Epithelial cell of proximal tubule (primary cell): Measurements from ENCODE around the gene NSDHL. TPM values are rescaled to one million over a fixed set of nuclear protein-coding genes. Genes with fewer than 3 reads are reported as not detected.

Experiments used
- DNase-seq: peaks from one replicate; pipeline ENCODE4 v3.0.0-alpha.2; 2011; ENCODE audit warnings: low read depth
- H3K4me3 ChIP-seq: 2 replicates; pipeline ENCODE4 v1.5.1; 2011; ENCODE audit warnings: low read depth, mild to moderate bottlenecking, low read length
- CTCF ChIP-seq: conservative IDR thresholded peaks from 2 replicates; pipeline ENCODE4 v1.5.1; 2012; ENCODE audit warnings: low read depth, mild to moderate bottlenecking, low read length
- total RNA-seq: library from RNA; depleted of rRNA; stranded (reverse); fragments of >200 nt; gene quantifications from 2 replicates; pipeline ENCODE4 v1.2.3, GENCODE V29; 2015

Gene NSDHL
- total RNA-seq, 1 donor from 2014 or later, result 19.3 TPM

- no peak for DNase-seq
- H3K4me3 ChIP-seq, result no peak overlapping the region
- TF ChIP-seq CTCF, result no peak
Measured at GRCh38 chrX:152845618-152846240, 14.9 kb downstream of the NSDHL start.

GRCh38 chrX:152847281-152847680 is 16.4 kb downstream of the NSDHL start:
- no peak for TF ChIP-seq CTCF
- no peak for DNase-seq
- no peak overlapping the region for H3K4me3 ChIP-seq

GRCh38 chrX:152850465-152850864 is 19.6 kb downstream of the NSDHL start:
- TF ChIP-seq CTCF, result no peak
- H3K4me3 ChIP-seq, result no peak overlapping the region
- no peak for DNase-seq

GRCh38 chrX:152853986-152854385 is 23.1 kb downstream of the NSDHL start:
- H3K4me3 ChIP-seq, result no peak overlapping the region
- TF ChIP-seq CTCF, result no peak
- DNase-seq, result no peak

- no peak overlapping the region for H3K4me3 ChIP-seq
- no peak for TF ChIP-seq CTCF
- DNase-seq, result peak; percentile 40
Measured at GRCh38 chrX:152861116-152861515, 30.3 kb downstream of the NSDHL start.

- DNase-seq, result no peak
- TF ChIP-seq CTCF, result no peak
- no peak overlapping the region for H3K4me3 ChIP-seq
Measured at GRCh38 chrX:152861826-152862225, 31.0 kb downstream of the NSDHL start.

- no peak overlapping the region for H3K4me3 ChIP-seq
- TF ChIP-seq CTCF, result no peak
- DNase-seq, result no peak
Measured at GRCh38 chrX:152865232-152865920, 34.5 kb downstream of the NSDHL start.
